GM08714 (cell line): ENCODE data around the gene PLCG2.

Experiments used
- H3K4me3 ChIP-seq: fragments of 200-500 bp; sonication (Bioruptor generic); 2 replicates; pipeline ENCODE4 v1.5.1; 2014; ENCODE audit warnings: mild to moderate bottlenecking, low read length, inconsistent platforms
- ZNF274 ChIP-seq: IDR thresholded peaks from 2 replicates; pipeline ENCODE4 v1.6.1; 2012; ENCODE audit warnings: mild to moderate bottlenecking, low read depth, low read length

The PLCG2 gene

GRCh38 chr16:81767987-81768592 lies 11.0 kb upstream of the PLCG2 start:
- TF ChIP-seq ZNF274: no peak
- H3K4me3 ChIP-seq: no peak overlapping the region

DNA sequence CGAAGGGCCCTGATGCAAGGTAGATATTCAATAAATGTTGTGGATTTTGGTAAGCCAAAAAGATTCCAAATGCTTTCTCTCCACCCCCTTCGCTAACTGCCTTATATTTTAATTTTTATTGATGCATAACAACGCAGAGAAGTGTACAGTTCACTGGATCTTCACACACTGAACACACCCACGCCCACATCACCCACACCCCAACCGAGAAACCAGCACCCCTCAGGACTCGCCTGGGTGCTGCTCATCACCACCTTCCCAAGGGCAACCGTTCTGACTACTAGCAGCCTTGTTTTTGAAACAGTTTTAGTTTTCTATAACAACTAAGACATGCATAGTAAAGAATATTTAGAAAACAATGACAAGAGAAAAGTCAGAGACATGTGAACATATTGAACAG lies 9.1 kb upstream of the PLCG2 start:
- no peak for TF ChIP-seq ZNF274
- no peak overlapping the region for H3K4me3 ChIP-seq

- TF ChIP-seq ZNF274: no peak
- H3K4me3 ChIP-seq: no peak overlapping the region; the same call in 1 of the 2 replicates
Measured at GRCh38 chr16:81774348-81774747, 4.7 kb upstream of the PLCG2 start.

GRCh38 chr16:81775570-81775969 lies 3.5 kb upstream of the PLCG2 start:
- no peak overlapping the region for H3K4me3 ChIP-seq
- TF ChIP-seq ZNF274: no peak

DNA sequence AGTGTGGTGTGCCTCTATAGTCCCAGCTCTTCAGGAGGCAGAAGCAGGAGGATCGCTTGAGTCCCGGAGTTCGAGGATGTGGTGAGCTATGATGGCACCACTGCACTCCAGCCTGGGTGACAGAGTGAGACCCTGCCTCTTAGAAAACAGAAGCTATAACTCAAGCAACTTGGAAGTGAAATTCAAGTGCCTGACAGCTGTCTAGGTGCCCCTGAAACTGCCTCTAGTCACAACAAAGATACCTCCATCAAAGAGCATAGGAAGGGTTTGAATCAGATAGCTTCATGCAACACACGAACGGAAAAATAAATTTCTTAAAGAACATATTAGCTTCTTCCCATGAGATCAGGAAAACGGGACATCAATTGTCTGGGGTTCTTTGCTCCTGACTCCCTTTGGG lies 860 bp upstream of the PLCG2 start:
- H3K4me3 ChIP-seq: no peak overlapping the region; the same call in 1 of the 2 replicates
- no peak for TF ChIP-seq ZNF274

DNA sequence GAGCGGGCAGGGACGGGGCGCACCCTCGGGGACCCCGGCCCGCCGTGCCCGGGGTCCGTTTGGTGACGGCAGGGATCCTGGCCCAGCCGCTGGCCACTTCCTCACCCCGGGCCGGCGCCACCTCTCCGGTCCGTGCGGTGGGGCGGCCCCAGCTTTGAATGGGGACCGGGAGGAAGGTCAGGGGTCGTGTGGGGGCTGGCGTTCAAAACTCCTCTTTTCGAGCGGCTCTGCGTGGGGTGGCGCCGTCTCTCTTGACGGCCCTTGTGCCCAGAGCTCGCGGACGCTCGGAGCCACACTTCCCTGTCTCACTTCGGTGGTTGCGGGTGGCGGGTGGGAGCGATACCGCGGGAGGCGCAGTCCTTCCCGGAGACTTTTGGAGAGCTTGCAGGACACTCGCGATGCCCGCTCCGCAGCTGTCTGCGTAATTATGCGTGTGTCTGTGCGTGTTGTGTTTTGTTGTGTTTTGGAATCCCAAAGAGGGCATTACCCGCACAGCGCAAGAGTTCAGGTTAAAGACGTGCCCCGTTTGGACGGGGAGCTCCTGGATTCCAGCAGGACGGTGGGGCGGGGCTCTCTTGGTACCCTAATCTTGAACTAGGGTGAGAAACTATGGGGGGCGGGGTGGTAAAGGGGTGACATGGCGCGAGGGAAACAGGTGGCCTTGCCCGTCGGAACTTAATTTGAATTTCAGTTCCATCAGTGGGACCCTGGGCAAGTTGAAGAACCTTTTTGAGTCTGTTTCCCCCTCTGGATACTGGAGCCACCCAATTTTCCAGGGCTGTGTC lies 637 bp downstream of the PLCG2 start:
- no peak for TF ChIP-seq ZNF274
- peak overlapping the region; percentile 83 for H3K4me3 ChIP-seq

DNA sequence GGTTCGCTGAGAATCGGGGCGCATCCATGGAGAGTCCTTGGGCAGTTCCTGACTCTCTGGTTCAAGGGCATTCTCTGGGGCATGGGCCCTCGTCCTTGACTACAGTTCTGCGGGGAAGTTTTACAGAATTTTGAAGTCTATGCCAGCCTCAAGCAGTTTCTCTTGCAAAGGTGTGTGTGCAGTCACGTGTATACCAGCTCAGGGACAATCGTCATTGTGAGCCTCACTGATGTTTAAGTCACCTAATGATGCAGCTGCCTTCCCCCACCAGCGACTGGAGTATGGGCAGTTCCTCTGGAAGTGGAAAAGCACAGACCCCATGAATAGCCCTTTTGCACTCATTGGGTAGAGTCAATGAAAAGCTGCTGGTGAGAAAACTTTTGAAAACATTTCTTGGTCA lies 1.3 kb downstream of the PLCG2 start:
- peak overlapping the region; percentile 83; the same call in 1 of the 2 replicates for H3K4me3 ChIP-seq
- TF ChIP-seq ZNF274: no peak

- no peak for TF ChIP-seq ZNF274
- no peak overlapping the region for H3K4me3 ChIP-seq
Measured at GRCh38 chr16:81782236-81782635, 3.1 kb downstream of the PLCG2 start.

DNA sequence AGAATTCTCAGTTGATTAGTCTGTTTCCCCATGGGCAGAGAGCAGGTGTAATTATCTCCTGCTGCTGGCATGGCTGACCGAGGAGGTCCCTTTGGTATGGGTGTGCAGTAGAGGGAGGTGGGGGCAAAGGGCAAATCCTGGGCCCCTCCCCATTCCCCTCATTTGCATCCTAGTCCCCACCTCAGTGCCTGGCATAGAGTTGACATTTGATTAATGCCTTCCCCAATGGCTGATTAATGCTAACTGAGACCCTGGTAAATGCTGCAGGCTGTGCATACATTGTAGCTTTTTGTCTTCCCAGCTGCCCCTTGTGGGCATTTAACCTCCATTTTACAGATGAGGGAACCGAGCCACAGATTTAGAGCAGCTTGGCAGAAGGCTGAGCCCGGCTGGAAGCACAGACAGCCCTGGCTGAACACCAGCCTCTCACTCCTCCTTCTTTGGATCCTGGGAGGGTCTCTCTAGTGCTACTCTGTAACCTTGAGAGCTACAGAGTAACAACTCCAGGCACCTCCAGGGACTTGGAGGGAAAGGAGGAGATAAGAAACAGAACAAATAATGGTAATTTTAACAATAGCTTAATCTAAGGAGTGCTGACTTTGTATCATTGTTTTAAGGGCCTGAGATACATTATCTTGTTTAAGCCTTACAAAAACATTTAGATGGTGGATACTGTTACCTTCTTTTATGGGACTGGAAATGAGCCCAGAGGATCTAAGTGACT lies 5.1 kb downstream of the PLCG2 start:
- peak overlapping the region; percentile 6; the same call in 1 of the 2 replicates for H3K4me3 ChIP-seq
- TF ChIP-seq ZNF274: no peak

- no peak for TF ChIP-seq ZNF274
- no peak overlapping the region for H3K4me3 ChIP-seq
Measured at GRCh38 chr16:81785138-81785924, 6.2 kb downstream of the PLCG2 start.

DNA sequence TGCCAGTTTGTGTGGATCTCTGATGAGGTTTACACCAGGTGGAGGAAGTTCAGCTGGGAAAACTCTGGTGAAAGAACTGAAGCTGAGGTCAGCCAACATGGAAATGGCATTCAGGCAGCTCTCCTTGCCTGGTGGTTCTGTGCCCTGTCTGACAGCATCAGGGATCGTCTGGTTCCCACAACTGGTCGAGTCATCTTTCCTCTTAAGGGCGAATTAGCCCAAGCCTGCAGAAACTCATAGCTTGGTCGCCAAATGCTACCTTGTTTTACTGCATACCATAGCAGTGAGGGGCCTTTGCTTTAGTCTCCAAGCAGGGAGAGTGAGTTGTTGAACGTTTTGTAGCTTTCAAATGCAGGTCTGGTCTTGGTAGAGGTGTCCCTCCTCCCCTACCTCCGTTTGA lies 7.2 kb downstream of the PLCG2 start:
- no peak overlapping the region for H3K4me3 ChIP-seq
- TF ChIP-seq ZNF274: no peak

DNA sequence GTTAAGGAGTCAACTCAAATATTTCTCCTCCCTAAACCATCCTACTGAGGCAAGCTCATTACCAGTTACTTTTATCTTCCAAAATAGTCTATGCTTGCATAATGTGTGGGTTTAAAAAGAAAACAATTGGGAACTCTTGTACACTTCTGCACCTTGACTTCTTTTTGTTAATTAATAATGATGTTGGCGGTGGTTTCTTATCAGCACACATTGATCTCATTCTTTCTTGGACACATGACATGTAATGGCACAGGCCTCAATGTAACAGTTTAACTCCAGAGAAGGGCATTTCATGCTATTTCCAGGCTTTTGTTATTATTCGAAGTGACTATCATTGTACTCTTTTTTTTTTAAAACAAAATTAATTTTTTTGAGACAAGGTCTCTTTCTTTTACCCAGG lies 7.8 kb downstream of the PLCG2 start:
- H3K4me3 ChIP-seq: no peak overlapping the region
- no peak for TF ChIP-seq ZNF274

GRCh38 chr16:81787659-81788058 lies 8.6 kb downstream of the PLCG2 start:
- H3K4me3 ChIP-seq: no peak overlapping the region
- no peak for TF ChIP-seq ZNF274

DNA sequence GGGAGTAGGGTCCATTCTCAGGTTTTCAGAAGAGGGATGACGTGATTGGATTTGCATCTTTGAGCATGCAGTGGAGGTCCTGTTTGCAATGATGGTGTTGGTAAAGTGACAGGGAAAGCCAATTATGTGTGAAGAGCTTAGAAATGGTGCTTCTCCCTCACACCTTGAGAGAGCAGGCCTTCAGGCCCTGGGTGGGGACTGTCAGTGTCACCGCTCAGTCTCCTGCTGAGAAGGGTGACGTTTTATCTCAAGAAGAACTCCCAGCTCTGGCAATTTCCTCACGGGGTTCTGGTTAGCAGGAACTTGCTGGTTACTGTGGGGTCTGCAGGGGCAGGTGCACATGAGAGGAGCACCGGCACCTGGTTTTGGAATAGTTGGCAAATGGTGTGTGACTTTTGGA lies 11.2 kb downstream of the PLCG2 start:
- no peak for TF ChIP-seq ZNF274
- no peak overlapping the region for H3K4me3 ChIP-seq
